ENCODE results near the gene TTLL4. TPM values are rescaled to one million over a fixed set of nuclear protein-coding genes. Genes with fewer than 3 reads are reported as not detected.

TTLL4 gene
- total and polyA plus RNA-seq, 4 donors = 18.6 to 30.5 (median 22.3) TPM

DNA sequence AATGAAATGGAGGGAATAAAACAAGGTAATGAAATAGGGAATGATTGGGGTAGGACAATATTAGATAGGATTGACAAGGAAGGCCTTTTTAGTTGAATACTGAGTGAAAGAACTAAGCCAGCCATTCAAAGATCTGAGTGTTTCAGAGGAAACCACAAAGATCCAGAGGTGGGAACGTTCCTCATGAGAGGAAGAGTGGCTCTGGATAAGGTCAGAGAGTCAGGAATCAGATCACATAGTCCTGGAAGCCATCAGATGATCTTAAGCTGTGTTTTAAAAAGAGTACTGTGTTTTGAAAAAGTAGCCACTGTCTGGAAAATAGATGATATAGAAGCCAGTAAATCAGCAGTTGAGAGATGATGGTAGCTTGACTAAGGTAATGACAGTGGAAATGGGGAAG is 11.8 kb downstream of the TTLL4 start:
- no peak overlapping the region for H3K4me3 ChIP-seq
- H3K36me3 ChIP-seq (ENCODE audit: control insufficient read depth in 4 of 4, insufficient read depth in 4 of 4, low read length in 4 of 4) = peaks cover 0 to 2% (median 0%) of the 10 kb centered on the region in 4 donors
- H3K27ac ChIP-seq (ENCODE audit: low read depth in 1 of 2, low read length in 1 of 2) = no peak overlapping the region
- peaks cover 0 to 3% (median 0%) of the 10 kb centered on the region in 5 donors for H3K4me1 ChIP-seq (ENCODE audit: control insufficient read depth in 5 of 5, insufficient read depth in 5 of 5, low read length in 5 of 5)
- TF ChIP-seq, protein P1, sequence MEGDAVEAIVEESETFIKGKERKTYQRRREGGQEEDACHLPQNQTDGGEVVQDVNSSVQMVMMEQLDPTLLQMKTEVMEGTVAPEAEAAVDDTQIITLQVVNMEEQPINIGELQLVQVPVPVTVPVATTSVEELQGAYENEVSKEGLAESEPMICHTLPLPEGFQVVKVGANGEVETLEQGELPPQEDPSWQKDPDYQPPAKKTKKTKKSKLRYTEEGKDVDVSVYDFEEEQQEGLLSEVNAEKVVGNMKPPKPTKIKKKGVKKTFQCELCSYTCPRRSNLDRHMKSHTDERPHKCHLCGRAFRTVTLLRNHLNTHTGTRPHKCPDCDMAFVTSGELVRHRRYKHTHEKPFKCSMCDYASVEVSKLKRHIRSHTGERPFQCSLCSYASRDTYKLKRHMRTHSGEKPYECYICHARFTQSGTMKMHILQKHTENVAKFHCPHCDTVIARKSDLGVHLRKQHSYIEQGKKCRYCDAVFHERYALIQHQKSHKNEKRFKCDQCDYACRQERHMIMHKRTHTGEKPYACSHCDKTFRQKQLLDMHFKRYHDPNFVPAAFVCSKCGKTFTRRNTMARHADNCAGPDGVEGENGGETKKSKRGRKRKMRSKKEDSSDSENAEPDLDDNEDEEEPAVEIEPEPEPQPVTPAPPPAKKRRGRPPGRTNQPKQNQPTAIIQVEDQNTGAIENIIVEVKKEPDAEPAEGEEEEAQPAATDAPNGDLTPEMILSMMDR (IDR thresholded peaks at IDR 0.05; ENCODE audit: control extremely low read depth, extremely low read depth) = no peak
- H3K9me3 ChIP-seq (ENCODE audit: control insufficient read depth in 4 of 4, insufficient read depth in 3 of 4, low read length in 3 of 4) = peaks cover 0 to 4% (median 0%) of the 10 kb centered on the region in 4 donors
- WGBS, 2 donors = 21 to 53% methylated on average over 1 of the region's 1 CpG
- no peak for DNase-seq
- ATAC-seq (ENCODE audit: insufficient read depth, low FRiP score) = no peak
- no peak overlapping the region for H3K9ac ChIP-seq (ENCODE audit: insufficient read depth in 1 of 2, low read length in 2 of 2)
- no peaks in the 10 kb centered on the region for H3K27me3 ChIP-seq (ENCODE audit: control insufficient read depth in 3 of 3, insufficient read depth in 3 of 3, low read length in 2 of 3)

DNA sequence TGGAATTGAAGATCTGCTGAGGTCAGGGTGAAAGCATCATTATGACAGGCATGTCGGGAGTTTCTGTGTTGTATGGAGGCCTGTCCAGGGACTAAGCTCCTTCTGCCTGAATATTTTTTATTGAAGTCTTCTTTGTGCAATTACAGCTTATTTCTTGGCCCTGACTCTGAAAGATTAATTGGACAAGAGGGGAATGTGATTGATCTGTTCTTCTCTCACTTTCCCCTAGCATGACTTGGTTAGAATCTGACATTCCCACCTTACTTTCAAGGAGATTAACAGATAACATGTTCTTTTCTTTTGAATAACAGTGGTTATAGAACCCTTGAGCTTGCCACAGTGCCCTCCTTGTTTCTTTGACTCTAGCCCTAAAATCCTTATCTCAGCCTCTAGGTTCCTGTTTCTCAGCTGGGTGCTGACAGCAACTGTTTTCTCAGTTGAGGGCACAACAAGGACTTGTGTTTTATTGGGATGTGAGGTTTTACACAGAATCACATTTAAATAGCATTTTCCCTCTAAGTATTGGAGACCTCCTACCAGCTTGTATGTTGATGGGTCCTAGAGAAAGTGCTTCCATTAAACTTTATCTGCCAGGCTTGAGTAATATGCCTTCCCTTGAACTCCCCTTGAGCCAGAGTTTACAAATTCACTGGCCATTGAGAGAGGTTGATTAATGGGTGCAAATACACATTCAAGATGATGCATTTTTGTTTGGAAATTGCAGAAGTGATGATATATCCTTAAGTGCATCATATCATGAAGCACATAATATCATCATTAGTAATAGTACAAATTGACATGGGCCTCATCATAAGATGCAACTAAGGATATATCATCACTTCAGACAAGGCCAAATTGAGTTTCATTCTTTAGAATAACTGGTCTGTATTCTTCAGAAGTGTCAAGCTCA is 12.5 kb downstream of the TTLL4 start:
- no peak overlapping the region for H3K4me3 ChIP-seq
- peaks cover 0 to 4% (median 0%) of the 10 kb centered on the region in 4 donors for H3K9me3 ChIP-seq (ENCODE audit: control insufficient read depth in 4 of 4, insufficient read depth in 3 of 4, low read length in 3 of 4)
- TF ChIP-seq, protein P1 (IDR thresholded peaks at IDR 0.05; ENCODE audit: control extremely low read depth, extremely low read depth) = no peak
- no peaks in the 10 kb centered on the region for H3K27me3 ChIP-seq (ENCODE audit: control insufficient read depth in 3 of 3, insufficient read depth in 3 of 3, low read length in 2 of 3)
- ATAC-seq (ENCODE audit: insufficient read depth, low FRiP score) = no peak
- DNase-seq = no peak
- peaks cover 0 to 3% (median 0%) of the 10 kb centered on the region in 5 donors for H3K4me1 ChIP-seq (ENCODE audit: control insufficient read depth in 5 of 5, insufficient read depth in 5 of 5, low read length in 5 of 5)
- no peak overlapping the region for H3K9ac ChIP-seq (ENCODE audit: insufficient read depth in 1 of 2, low read length in 2 of 2)
- H3K27ac ChIP-seq (ENCODE audit: low read depth in 1 of 2, low read length in 1 of 2) = no peak overlapping the region
- 84 to 89% methylated on average over 1 of the region's 1 CpG for WGBS, 2 donors
- no peaks in the 10 kb centered on the region for H3K36me3 ChIP-seq (ENCODE audit: control insufficient read depth in 4 of 4, insufficient read depth in 4 of 4, low read length in 4 of 4)

DNA sequence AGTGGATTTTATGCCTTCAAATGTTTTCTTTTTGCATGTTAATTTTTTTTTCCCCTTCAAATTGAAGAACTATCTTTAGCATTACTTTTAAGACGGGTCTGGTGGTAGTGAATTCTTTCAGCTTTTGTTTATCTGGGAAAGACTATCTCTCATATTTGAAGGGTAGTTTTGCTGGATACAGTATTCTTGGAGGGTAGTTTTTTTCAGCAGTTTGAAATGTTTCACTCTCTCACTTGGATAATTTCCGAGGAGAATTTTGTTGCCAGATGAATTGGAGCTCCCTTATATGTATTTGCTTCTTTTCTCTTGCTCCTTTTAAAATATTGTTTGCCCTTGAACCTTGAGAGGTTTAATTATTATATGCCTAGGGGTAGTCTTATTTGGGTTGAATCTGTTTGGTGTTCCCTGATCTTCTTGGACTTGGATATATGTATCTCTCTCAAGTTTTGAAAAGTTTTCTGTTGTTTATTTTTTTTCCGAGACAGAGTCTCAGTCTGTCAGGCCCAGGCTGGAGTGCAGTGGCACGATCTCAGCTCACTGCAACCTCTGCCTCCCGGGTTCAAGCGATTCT is 15.5 kb downstream of the TTLL4 start:
- Histone ChIP-seq H3K27ac (ENCODE audit: low read depth in 1 of 2, low read length in 1 of 2) (no peak overlapping the region), H3K4me1 (ENCODE audit: control insufficient read depth in 5 of 5, insufficient read depth in 5 of 5, low read length in 5 of 5) (peaks cover 0 to 3% (median 0%) of the 10 kb centered on the region in 5 donors), H3K4me3 (no peak overlapping the region), H3K27me3 (ENCODE audit: control insufficient read depth in 3 of 3, insufficient read depth in 3 of 3, low read length in 2 of 3) (no peaks in the 10 kb centered on the region), H3K9me3 (ENCODE audit: control insufficient read depth in 4 of 4, insufficient read depth in 3 of 4, low read length in 3 of 4) (peaks cover 0 to 4% (median 0%) of the 10 kb centered on the region in 4 donors), H3K36me3 (ENCODE audit: control insufficient read depth in 4 of 4, insufficient read depth in 4 of 4, low read length in 4 of 4) (peaks cover 0 to 6% (median 0%) of the 10 kb centered on the region in 4 donors), H3K9ac (ENCODE audit: insufficient read depth in 1 of 2, low read length in 2 of 2) (no peak overlapping the region)
- DNase-seq (no peak), ATAC-seq (ENCODE audit: insufficient read depth, low FRiP score) (no peak)
- TF ChIP-seq, protein P1 (IDR thresholded peaks at IDR 0.05; ENCODE audit: control extremely low read depth, extremely low read depth) = no peak
- 96 to 97% methylated on average over 6 of the region's 6 CpGs for WGBS, 2 donors
